Measurements from ENCODE around the gene ZMYM3.

Gene ZMYM3

DNA sequence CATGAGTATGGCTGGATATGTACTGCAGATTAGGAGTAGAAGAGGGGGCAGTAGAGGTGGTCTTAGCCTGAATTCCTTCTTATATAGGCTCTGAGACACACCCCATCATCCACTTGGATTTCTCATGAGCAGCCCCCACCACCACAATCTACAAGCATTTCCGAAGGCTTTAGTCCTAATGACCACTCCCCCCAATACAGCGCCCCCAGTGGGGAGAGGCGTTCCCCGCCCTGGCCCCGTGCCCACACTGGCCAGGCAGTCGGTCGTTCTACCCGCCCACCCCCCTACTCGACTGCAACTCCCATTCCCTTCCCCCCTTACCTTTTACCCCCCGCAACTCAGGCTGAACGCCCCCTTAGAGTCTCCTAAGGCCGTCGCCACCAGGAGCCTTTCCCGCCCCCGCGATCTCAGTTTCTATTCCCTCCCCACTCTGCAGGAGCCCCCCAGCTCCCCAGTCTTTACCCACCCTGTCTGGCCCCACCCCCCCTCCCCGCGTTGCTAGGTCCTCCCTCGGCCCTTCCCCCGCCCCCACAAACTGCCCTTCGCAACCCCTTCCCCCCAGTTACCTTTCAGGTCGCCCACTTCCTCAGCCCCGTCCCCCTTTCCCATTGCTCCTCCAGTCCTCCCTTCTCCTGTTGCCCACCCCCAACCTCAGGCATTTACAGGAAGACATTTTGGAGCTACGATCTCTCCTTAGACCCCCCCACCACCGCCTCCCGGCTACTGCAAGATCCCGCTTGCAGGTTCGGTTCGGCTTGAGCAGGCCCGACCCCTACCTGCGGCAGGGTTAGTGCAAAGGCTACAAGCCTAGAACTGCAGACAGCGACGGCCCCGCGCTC is 468 bp downstream of the ZMYM3 start:
- no peak for DNase-seq (ENCODE audit: low read depth in 3 of 3, low spot score in 1 of 3)

DNA sequence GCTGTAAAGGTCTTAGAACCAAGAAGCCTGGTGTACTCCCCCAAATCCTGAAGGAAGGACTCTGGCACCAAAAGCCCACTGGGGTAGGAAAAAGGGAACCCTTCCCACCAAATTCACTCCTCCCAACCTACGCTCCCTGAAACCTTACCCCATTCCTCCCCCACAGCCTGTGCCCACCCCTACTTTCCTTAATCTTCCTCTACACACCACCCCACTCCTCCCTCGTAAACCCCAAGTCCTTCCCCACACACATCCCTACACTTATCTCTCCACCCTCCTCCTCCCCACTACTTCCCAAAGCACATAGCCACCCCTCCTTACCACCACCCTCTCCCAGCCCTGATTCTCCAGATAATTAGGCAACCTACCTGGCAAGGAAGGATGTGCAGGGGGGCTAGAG is 1.7 kb downstream of the ZMYM3 start:
- DNase-seq (ENCODE audit: low read depth in 3 of 3, low spot score in 1 of 3), result no peak

DNA sequence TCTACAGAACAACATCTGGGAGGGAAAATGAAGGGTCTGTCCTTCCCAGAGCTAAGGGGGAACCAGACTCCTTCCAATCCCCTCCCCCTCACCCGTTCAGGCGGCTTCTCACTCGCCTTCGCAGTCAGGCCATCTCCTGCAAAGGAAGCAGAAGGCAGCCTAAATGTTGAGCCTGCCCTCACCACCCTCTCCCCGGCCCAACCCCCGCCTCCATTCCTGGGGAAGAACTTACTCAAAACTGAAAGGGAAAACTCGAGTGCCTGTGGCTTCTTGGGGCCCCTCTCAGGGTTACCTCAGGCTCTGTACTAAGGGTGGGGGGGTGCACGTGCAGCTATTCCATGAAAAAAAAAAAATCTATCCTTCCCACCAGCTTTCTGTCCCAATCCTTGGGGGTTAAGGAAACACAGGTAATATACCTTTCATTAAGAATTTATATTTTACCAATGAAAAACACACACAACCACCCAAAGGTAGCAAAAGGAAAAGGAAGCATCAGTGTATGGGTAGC is 2.4 kb downstream of the ZMYM3 start:
- peak in 1 of 3 donors; percentile 7 for DNase-seq (ENCODE audit: low read depth in 3 of 3, low spot score in 1 of 3)

DNA sequence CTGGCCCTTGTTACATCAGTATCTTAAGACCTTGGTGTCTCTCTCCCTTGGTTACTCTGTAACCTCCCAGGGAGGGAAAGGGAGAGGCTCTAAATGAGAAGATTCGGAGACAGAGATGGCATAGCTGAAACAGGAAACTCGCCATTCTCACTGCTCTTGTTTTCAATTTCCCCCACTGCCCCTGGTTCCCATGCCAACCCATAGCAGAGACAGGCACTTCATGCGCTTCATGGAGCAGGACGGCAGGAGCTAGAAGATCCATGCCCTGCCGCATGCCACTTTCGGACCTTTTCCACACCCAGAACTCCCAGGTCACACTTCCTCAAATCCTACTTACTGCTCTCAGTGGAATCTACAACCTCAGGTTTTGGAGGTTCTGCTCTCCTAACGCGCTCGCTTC is 3.1 kb downstream of the ZMYM3 start:
- no peak for DNase-seq (ENCODE audit: low read depth in 3 of 3, low spot score in 1 of 3)

DNA sequence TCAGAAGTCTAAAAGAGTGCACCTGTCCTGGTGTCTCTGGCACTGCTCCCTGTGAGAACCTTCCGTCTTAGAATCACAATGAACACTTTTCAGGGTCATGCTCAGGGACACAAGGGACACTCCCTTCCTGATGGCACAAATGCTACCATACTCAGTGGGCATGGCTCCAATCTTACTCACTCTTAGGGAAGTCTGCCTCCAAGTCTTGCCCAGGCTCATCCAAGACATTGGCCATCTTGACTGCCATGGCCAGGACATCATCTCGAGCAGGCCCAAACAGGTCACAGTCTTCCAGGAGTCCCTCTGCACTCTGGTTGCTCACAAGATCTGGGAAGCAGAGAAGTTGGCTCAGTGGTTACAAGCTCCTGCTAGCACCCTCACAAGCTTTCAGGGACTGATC is 8.8 kb downstream of the ZMYM3 start:
- no peak for DNase-seq (ENCODE audit: low read depth in 3 of 3, low spot score in 1 of 3)

DNA sequence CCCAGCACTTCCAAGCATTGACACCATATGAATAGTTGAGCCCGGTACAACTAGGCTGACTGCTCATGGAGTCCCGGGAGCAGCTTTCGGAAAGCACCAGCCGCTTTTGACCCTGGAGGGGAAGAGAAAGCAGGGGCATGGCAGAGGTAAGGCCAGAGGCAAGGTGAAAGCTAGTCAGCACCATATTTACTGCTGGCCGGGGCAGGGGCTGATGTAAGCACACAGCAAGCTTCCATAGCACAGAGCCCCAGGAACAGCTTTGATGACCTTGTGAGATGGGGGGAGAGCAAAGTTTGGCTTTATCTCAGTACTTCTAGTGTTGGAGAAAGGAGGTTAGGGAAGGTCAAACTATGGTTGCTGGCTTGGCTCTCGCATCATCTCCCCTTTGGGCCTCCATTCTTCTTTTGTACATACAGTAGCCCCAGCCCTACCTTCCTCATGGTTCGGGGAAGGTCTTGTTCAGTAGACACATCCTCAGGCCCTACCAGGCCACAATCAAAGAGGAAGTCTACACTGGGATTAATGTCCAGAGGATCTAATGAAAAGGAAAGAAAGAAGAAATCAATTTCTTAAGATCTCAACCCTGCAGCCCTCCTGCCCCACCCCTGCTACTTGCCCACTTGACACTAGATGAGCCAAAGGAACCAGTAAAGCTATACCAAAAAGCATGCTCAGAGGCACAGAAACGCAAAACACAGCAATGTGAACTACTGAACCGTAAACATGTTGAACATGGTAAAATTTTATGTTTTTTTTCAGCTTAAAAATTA is 9.4 kb downstream of the ZMYM3 start:
- DNase-seq (ENCODE audit: low read depth in 3 of 3, low spot score in 1 of 3), result no peak

DNA sequence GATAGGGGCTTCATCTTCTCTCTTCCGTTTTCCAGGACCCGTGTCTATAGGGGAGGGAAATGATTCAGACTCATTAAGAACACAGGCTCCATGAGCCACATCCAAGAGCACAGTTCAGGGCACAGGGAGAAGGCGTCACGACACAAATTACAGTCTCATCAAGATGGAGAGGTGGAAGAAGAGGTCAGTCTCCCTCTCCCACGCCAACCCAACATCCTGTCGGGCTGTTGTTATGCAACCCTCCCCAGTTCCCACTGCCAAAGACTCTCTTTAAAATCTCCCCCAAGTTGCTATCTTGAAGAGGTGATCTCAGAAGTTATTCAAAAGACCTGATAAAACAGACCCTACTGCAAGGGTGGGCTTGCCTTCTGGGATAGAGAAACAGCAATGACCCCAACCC is 12.6 kb downstream of the ZMYM3 start:
- DNase-seq (ENCODE audit: low read depth in 3 of 3, low spot score in 1 of 3), result no peak

DNA sequence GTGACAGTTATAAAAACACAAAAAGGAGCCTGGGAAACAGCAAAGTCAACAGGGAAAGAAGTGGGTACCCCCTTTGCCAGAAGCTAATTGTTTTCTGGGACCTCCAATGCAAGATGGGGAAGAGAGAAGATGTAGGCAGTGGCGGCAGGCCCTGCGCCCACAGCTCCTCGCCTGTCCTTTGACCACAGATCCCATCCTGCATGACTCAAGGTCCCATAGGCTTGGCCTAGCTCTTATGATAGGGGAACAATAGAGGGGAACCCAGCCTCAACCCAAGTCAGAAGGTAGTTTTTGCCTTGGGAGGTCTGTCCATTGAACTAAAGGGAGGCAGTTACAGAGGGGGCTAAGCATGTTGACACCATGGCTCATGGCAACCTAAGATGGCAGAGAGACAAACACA is 14.2 kb downstream of the ZMYM3 start:
- DNase-seq (ENCODE audit: low read depth in 3 of 3, low spot score in 1 of 3), result no peak

DNA sequence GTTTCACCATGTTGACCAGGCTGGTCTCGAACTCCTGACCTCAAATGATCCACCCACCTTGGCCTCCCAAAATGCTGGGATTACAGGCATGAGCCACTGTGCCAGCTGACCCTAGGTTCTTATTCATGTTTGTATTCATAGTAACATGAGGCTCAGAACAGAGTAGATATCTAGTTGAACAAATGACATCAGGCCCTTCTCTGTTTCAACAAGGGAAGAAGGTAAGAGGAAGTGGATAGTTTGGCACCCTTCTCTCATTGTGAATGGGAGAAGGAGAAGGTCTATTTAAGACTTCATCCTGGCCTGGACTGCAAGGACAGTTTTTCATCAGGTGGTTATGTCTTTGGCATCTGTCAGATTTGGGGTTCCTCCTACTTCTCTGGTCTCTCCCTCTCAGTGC is 17.1 kb downstream of the ZMYM3 start:
- DNase-seq (ENCODE audit: low read depth in 3 of 3, low spot score in 1 of 3), result no peak

DNA sequence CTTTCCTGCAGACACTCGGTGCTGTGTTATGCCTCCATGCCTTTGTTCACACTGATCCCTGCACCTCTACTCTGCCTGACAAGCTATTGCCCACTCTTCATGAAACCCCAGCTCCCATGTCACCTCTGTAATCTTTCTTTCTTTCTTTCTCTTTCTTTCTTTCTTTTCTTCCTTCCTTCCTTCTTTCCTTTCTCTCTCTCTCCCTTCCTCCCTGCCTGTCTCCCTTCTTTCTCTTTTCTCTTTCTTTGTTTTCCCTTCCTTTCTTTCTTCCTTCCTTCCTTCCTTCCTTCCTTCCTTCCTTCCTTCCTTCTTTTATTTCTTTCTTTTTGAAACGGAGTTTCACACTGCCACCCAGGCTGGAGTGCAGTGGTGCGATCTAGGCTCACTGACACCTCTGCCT is 18.5 kb downstream of the ZMYM3 start:
- no peak for DNase-seq (ENCODE audit: low read depth in 3 of 3, low spot score in 1 of 3)

DNA sequence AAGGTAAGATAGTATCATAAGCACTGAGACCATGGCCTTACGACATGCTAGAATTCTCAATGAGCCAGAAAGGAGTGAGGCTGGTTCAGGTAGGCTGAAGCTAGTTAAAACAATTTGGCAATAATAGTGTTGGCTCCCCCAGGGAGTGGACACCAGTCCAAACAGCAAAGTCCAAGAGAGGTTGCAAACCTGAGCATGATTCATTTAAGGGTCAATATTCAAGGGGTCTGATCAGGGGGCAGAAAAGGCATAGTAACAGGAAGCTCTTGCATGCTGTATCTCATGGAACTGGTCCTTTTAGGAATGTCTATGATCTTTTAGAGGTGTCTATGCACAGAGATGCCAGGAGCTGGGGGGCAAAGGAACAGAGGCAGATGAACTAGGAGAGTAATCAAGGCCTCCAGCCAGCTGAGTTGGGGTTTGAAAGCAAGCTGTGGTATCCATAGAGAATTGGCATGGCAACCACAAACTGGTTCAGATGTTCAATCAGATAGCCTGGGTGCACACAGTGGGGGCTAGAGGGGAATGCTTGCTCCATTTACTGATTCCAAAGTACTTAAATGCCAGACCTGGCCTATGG is 25.8 kb downstream of the ZMYM3 start:
- no peak for DNase-seq (ENCODE audit: low read depth in 3 of 3, low spot score in 1 of 3)

DNA sequence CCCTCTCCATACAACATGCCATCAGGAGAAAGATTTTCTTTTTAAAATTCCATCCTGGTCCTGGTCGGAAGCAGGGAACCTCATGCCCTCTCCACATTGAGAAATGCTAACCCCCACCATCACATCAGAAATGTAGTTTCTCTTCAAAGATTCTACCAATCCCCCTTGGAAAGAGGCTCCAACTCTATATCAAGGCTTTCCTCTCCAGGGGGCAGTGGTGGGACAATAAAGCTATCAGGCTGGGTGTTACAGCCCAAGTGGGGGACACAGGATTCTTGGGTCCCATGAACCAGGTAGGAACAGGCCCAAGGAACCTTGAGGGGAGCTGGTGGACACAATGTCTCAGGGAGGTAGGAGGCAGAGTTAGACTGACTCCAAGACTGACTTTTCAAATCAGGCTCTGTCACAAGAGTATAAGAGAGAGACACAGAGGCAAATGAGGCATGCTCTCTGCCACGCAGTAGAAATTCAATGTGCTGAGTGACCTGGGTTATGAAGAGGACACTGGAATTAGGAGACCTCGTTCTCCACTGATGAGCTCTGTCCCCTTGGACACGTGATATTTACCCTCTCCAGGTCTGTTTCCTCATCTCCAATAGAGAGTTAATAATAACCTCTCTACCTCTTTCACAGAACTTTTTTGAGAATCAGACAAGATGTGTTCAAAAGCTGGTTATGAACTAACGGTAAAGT is 26.4 kb downstream of the ZMYM3 start:
- no peak for DNase-seq (ENCODE audit: low read depth in 3 of 3, low spot score in 1 of 3)

DNA sequence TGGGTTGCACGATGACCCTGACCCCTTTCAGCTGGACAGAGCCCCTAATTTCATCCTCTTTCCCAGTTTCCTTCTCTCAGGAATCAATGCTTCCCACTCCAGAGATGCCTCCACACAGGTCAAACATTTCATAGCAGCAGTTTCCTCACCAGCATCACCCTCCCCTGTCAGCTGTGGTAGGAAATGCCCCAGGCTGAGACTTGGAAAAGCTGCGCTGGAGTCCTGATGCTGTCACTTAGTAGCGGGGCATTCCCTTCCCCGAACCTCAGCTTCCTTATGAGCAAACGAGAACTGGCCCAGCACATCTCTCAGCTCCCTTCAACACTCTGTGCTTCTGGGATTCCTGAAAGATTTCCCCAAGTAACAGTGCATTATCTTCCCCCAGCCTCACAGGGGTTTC is 28.3 kb downstream of the ZMYM3 start:
- DNase-seq (ENCODE audit: low read depth in 3 of 3, low spot score in 1 of 3), result no peak

DNA sequence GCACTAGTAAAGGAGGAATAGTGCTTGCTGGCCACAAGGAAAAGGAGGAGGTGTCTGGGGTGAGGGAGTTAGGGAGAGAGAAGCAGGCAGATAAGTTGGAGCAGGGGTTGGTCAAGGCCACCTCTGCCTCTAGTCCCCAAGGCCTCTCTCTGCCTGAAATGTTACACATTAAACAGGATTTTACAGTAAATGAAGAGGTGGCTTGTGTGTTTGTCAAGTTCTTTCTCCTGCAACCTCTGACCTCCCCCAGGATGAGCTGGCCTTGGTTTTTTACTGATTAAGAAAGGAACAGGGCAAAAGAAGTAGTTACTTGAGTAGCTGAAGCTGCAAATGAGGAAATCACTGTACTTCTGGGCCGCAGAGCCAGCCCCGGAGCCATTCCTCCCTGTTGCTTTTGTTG is 28.9 kb downstream of the ZMYM3 start:
- DNase-seq (ENCODE audit: low read depth in 3 of 3, low spot score in 1 of 3), result no peak

DNA sequence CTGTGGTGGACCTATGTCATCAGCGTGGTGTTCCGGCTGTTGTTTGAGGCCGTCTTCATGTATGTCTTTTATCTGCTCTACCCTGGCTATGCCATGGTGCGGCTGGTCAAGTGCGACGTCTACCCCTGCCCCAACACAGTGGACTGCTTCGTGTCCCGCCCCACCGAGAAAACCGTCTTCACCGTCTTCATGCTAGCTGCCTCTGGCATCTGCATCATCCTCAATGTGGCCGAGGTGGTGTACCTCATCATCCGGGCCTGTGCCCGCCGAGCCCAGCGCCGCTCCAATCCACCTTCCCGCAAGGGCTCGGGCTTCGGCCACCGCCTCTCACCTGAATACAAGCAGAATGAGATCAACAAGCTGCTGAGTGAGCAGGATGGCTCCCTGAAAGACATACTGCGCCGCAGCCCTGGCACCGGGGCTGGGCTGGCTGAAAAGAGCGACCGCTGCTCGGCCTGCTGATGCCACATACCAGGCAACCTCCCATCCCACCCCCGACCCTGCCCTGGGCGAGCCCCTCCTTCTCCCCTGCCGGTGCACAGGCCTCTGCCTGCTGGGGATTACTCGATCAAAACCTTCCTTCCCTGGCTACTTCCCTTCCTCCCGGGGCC is 29.7 kb downstream of the ZMYM3 start:
- no peak for DNase-seq (ENCODE audit: low read depth in 3 of 3, low spot score in 1 of 3)

DNA sequence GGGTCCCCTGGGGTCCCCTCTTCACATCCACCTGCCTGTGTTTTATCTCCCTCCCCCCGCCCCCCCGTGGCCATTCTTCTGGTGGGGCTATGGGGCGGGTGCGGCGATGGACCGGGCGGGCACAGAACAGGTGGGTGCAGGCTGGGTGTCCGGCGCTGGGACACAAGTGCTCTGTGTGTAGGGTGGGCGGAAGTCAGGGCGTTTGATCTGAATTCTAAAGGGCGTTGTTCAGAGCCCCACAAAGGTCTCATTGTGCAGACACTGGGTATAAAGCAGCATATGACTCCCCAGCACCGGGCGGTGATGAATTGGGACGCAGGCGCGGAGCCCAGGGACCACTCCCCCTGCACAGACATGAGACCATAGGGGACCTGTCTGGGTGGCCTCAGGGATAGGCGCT is 31.0 kb downstream of the ZMYM3 start, which contains the start of gene GJB1:
GJB1 (plus strand) TSS at position 296 of the 400 bp plus-strand sequence. CDS start 484 bp downstream, outside the sequence.
- no peak for DNase-seq (ENCODE audit: low read depth in 3 of 3, low spot score in 1 of 3)

DNA sequence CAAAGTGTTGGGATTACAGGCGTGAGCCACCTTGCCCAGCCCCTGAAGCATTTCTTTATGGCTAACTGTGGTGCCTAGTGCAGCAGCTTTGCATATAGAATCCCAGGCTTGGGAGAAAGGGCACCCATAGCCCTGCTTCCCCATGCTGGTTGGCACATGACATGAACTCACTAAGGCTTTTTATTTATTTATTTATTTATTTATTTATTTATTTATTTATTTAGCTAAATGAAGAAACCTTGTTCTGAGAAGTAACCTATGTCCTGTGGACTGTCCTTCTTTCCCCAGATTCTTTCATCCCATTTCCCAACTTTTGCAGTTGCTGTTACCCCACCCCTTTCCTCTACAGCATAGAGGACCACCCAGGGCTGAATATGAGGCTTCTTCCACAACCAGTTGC is 32.8 kb downstream of the ZMYM3 start:
- DNase-seq (ENCODE audit: low read depth in 3 of 3, low spot score in 1 of 3), result no peak

DNA sequence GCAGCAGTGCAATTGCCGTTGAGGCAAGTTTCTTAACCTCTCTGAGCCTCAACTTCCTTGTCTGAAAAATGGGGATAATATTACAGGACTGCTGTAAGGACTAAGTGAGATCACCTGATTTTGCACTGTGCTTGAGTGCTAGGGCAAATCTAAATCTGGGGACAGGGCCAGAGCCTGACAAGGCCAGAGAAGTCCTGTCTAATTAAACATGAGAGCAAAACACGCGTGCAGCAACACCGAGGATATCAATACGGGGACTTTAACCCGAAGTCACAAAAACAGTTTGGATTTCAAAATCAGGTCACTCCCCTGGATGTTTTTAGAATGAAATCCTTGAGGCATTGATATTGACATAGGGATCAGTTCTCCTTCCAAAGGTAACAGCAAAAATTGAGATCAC is 36.6 kb downstream of the ZMYM3 start:
- no peak for DNase-seq (ENCODE audit: low read depth in 3 of 3, low spot score in 1 of 3)

DNA sequence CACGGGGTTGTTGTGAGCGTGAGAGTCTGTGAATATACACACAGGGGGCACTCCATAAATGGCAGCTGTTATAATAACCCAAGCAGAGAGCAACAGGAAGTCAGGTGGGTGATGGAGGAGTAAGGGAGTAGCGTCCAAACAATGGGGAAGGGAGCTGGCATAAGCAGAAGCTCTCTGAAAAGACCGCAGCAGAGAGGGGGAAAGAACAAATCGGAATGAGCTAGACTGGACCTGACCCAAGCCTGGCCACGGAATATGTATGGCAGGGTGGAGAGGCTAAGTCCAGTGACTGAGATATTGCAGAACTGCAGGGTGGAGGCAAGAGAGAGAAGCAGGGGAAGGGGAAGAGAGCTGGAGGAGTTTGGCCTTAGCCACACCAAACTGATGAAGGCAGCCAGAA is 37.5 kb downstream of the ZMYM3 start:
- no peak for DNase-seq (ENCODE audit: low read depth in 3 of 3, low spot score in 1 of 3)

DNA sequence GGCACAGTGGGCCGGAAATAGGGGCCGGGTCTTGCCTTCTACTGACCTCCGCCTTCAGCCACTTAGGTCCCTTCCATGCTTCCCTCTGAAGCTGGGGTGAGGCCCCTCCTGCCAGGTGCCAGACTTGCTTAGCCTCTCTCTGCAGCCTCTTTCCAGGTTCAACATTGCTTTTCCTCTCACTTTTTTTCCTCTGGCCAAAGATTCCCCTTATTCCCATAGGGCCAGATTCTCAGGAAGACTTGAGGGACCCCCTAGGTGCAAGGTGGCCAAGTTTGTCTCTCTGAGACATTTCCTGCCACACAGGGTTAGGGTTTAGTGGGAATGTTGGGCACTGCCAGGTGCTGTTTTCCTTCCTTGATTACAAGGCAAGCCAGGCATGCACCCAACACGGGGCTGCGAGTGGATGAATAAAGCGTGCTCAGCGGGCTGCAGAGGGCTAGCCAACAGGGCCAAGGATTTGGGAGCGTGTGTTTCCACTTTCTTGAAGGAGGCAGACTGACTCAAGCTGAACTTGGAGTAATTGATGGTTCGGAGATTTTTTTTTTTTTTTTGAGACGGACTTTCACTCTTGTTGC is 38.5 kb downstream of the ZMYM3 start:
- DNase-seq (ENCODE audit: low read depth in 3 of 3, low spot score in 1 of 3), result no peak

All from stimulated activated CD4-positive, alpha-beta T cell treated with anti-CD3 and anti-CD28 coated beads, TNF-alpha, amount 100 ng/mL, for 1 hour (primary cell).